ENCODE results near the gene PLXDC2.

Gene PLXDC2

DNA sequence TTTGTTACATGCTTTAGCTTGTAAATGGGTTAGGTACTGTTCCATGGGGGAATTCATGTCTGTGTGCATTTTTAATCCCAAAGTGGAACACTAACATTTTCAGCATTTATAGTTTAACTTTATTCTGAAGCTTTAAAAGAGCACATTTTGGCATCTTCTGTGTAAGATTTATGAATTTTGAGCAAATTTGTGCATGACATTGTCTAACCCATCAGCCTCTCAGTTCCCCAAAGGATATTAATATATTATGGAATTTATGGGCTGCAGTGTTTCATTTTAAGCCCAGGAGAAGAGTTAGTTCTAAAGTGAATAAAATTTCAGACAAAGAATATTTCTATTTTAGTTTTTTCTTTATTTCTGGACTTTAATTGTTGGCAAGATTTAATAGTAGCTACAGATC is 421.4 kb downstream of the PLXDC2 start:
- Histone ChIP-seq H3K9ac (ENCODE audit: low read depth, low read length) (no peak overlapping the region), H3K4me1 (ENCODE audit: insufficient read depth, low read length) (no peaks in the 10 kb centered on the region), H3K36me3 (ENCODE audit: insufficient read depth, low read length) (no peaks in the 10 kb centered on the region), H3K9me3 (ENCODE audit: control insufficient read depth, insufficient read depth, low read length) (no peaks in the 10 kb centered on the region)

DNA sequence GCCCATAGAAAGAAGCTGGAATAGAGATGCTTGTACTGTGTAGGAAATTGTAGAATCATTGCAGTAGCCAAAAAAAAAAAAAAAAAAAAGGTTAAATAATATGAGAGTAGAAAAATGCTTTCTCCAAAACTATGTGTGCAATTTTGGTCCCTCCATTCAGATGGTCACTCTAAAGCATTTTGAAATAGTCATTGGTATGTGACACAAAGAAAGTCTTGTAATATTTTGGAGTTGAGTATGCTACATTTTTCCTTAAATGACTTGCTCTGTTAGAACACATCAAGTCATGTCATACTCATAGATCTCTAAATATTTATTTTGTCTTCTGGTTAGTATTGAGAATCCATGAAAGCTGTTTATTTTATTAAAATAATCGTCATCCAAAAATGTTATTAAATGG is 424.4 kb downstream of the PLXDC2 start:
- H3K9me3 ChIP-seq (ENCODE audit: control insufficient read depth, insufficient read depth, low read length): no peaks in the 10 kb centered on the region
- H3K9ac ChIP-seq (ENCODE audit: low read depth, low read length): no peak overlapping the region
- H3K36me3 ChIP-seq (ENCODE audit: insufficient read depth, low read length): no peaks in the 10 kb centered on the region; the same call in 1 of the 2 replicates
- H3K4me1 ChIP-seq (ENCODE audit: insufficient read depth, low read length): no peaks in the 10 kb centered on the region

DNA sequence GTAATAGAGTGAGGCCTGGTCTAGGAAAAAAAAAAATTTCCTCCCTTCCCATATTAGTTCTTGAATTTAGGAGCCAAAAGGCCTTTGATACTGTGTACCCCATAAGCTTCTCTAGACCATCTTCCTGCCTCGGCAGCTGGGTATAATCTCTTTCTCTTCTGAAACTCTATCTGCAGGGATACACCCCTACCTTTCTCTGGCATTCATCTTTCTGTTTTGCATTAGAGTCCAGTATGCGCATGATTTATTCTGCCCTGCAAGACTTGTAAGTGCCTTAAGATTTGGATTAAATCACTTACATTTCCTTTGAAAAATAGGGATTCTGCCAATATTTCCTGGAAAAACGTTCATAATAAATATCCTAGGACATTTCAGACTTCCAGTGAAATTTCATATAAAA is 431.2 kb downstream of the PLXDC2 start:
- H3K4me1 ChIP-seq (ENCODE audit: insufficient read depth, low read length): peaks cover 14% of the 10 kb centered on the region
- H3K36me3 ChIP-seq (ENCODE audit: insufficient read depth, low read length): no peaks in the 10 kb centered on the region; the same call in 1 of the 2 replicates
- no peak overlapping the region for H3K9ac ChIP-seq (ENCODE audit: low read depth, low read length)
- no peaks in the 10 kb centered on the region for H3K9me3 ChIP-seq (ENCODE audit: control insufficient read depth, insufficient read depth, low read length)

DNA sequence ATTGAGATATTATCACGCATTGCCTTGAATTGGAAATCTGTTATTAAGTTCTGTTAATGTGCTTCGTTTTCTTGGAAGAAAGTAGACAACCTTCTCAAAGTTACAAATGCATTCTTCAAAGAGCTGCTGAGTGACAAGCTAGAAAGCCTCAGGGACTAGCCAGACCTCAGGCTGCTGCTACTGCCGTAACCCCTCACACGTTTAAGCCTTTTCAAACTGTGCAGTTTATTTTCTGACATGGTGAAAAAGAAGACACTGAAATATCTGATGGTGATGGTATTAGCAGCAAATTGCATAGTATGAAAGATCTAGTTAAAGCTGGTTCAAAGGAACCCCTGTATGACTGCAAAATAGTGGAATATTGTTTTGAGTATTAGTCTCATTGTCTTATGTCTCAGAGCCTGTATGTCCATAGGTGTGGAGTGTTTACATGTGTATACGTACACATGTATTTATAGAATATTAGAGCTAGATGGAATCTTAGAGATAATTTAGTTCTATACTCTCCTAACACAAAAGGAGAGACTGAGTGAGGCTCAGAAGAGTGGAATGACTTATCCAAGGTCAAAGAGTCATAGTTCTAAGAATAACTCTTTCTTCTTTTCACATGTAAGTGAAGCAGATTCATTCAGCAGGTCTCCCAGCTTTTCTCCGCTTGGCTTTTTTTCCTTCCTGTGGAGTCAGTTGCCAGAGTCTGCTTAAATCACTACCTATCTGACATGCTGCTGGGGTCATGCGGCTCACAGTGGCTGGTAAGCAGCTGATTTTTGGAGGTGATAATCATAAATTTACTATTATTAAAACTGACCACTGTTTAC is 431.9 kb downstream of the PLXDC2 start:
- Histone ChIP-seq H3K9ac (ENCODE audit: low read depth, low read length) (no peak overlapping the region), H3K4me1 (ENCODE audit: insufficient read depth, low read length) (peaks cover 14% of the 10 kb centered on the region), H3K9me3 (ENCODE audit: control insufficient read depth, insufficient read depth, low read length) (no peaks in the 10 kb centered on the region), H3K36me3 (ENCODE audit: insufficient read depth, low read length) (no peaks in the 10 kb centered on the region; the same call in 1 of the 2 replicates)

DNA sequence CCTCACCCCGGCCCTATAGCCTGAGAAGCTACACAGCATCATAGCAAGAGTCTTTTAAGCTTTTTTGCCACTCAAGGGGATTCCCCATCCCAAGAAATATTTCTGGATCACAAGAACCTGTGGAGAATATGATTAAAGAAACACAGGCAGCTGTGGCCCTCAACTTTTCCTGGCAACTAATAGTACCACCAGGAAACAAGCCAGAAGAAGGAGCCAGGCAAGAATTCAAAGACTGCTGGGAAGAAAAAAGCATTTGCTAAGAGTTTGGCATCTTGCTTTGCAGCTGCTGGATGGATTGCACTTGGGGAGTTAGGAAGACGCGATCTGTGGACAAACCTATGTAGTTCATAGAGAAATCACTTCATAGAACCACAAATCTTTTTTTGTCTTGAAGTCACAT is 437.8 kb downstream of the PLXDC2 start:
- no peaks in the 10 kb centered on the region for H3K9me3 ChIP-seq (ENCODE audit: control insufficient read depth, insufficient read depth, low read length)
- H3K36me3 ChIP-seq (ENCODE audit: insufficient read depth, low read length): no peaks in the 10 kb centered on the region
- peaks cover 11% of the 10 kb centered on the region; the same call in 1 of the 2 replicates for H3K4me1 ChIP-seq (ENCODE audit: insufficient read depth, low read length)
- H3K9ac ChIP-seq (ENCODE audit: low read depth, low read length): no peak overlapping the region

DNA sequence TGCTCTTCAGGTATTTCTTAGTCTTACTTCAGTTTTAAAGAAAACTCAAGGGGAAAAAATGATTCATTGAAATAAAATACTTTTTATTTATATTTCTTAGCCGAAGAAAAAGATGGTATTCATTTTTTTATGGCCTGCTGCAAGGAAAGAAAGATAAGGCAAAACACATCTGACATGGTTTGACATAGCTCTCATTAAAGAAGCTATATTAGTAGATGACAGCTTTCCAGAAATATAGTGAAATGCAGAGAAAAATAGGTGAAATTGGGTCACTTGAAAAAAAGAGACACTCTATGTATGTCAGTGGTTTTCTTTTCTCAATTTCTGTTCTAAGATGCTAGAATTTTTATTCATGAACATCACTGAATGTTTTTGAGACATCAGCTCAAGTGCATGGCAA is 438.3 kb downstream of the PLXDC2 start:
- H3K4me1 ChIP-seq (ENCODE audit: insufficient read depth, low read length): peaks cover 15% of the 10 kb centered on the region; the same call in 1 of the 2 replicates
- H3K36me3 ChIP-seq (ENCODE audit: insufficient read depth, low read length): no peaks in the 10 kb centered on the region
- no peak overlapping the region for H3K9ac ChIP-seq (ENCODE audit: low read depth, low read length)
- H3K9me3 ChIP-seq (ENCODE audit: control insufficient read depth, insufficient read depth, low read length): no peaks in the 10 kb centered on the region

DNA sequence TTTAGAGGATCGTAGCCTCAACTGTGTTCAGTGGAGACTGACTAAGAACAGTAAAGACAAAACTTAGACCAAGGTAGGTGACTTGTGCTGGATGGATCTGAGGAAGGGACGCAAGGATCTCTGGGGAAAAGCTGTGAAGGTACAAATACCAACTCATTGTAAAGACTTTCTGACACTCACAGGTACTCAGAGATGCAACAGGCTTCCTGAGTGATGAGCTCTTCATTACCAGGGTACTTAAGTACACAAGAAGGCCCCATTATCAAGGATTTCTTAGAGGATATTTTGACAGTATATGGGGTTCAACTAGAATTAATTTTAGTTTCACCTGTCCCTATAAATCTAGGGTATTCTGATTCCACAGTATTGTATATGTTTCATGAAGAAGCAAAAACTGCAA is 440.7 kb downstream of the PLXDC2 start:
- Histone ChIP-seq H3K4me1 (ENCODE audit: insufficient read depth, low read length) (peaks cover 16% of the 10 kb centered on the region; the same call in 1 of the 2 replicates), H3K9ac (ENCODE audit: low read depth, low read length) (no peak overlapping the region), H3K36me3 (ENCODE audit: insufficient read depth, low read length) (no peaks in the 10 kb centered on the region), H3K9me3 (ENCODE audit: control insufficient read depth, insufficient read depth, low read length) (no peaks in the 10 kb centered on the region)

DNA sequence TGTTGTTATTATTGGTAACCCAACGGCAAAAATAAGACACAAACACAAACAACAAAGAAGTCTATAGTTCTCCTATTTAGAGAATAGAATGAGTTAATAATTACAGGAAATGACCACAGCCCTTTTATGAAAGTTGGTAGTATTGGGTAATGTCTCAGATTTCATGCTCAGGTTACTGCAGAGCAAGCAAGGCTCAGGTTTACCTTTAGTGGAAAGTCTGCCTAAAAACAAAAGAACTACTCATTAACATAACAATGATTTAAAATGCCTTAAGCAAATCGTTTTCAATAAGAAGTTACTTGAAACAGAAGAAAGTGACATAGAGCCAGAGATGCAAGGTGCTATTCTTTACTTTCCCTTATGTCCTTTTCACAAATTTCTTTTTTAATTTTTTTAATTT is 441.2 kb downstream of the PLXDC2 start:
- peaks cover 16% of the 10 kb centered on the region; the same call in 1 of the 2 replicates for H3K4me1 ChIP-seq (ENCODE audit: insufficient read depth, low read length)
- H3K9ac ChIP-seq (ENCODE audit: low read depth, low read length): no peak overlapping the region
- H3K36me3 ChIP-seq (ENCODE audit: insufficient read depth, low read length): no peaks in the 10 kb centered on the region; the same call in 1 of the 2 replicates
- H3K9me3 ChIP-seq (ENCODE audit: control insufficient read depth, insufficient read depth, low read length): peaks cover 2% of the 10 kb centered on the region; the same call in 1 of the 2 replicates

DNA sequence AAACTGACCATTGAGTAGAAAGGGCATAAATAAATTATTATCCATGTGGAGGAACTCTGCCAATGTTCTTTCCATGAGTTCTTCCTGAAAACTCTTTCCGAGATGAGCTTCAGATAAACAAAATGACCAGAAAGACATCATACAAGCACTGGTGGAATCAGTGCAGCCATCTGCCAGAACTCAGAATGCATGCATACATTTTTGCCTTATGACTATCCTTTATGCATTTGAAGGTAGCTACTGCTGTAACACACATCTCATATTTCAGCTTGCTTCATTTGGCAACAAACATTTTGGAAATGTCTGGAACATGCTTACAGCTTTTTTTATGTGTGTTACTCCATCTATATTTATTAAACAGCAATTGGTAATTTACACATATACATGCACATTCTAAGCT is 448.9 kb downstream of the PLXDC2 start:
- Histone ChIP-seq H3K9ac (ENCODE audit: low read depth, low read length) (no peak overlapping the region), H3K4me1 (ENCODE audit: insufficient read depth, low read length) (no peaks in the 10 kb centered on the region), H3K36me3 (ENCODE audit: insufficient read depth, low read length) (no peaks in the 10 kb centered on the region; the same call in 1 of the 2 replicates), H3K9me3 (ENCODE audit: control insufficient read depth, insufficient read depth, low read length) (peaks cover 6% of the 10 kb centered on the region; the same call in 1 of the 2 replicates)

DNA sequence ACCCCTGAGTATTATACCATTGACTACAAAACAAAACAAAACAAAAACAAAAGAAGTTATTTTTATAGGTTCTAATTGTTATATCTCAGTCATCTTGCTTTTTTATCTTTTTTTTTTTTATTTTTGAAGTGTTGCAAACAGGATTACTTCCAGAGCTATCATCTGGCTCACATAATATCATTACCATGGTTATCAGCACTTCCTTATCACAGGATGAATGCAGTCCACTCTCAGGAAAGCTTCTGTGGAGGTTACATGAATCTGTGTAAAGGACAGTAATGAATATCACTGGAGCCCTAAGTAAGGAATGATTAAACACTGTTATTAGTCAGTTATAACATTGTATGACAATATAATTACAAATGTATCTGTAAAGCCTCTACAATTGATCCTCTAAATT is 451.5 kb downstream of the PLXDC2 start:
- Histone ChIP-seq H3K9ac (ENCODE audit: low read depth, low read length) (no peak overlapping the region), H3K36me3 (ENCODE audit: insufficient read depth, low read length) (no peaks in the 10 kb centered on the region), H3K9me3 (ENCODE audit: control insufficient read depth, insufficient read depth, low read length) (peaks cover 1% of the 10 kb centered on the region; the same call in 1 of the 2 replicates), H3K4me1 (ENCODE audit: insufficient read depth, low read length) (0 out of 2 replicates have a peak, but pooled peaks cover 3% of the 10 kb centered on the region)

DNA sequence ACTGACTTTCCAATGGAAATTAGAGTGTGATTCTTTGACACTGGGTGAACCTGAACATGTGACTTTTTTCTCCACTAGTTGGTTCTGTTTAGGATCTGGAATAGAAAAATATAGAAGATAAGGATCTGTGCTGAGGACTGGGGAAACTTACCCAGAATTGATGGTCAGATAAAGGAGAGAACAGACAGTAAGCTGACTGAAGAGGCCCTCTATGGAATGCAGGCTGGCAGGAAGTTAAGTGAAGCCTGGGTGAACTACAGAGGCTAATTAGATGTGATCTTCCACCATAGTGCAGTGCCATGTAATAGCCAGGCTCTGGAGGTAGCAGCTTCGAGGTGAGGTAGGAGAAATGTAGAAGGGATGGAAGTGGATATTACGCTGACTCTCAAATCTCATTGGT is 455.3 kb downstream of the PLXDC2 start:
- 0 out of 2 replicates have a peak, but pooled peaks cover 3% of the 10 kb centered on the region for H3K4me1 ChIP-seq (ENCODE audit: insufficient read depth, low read length)
- no peak overlapping the region for H3K9ac ChIP-seq (ENCODE audit: low read depth, low read length)
- no peaks in the 10 kb centered on the region for H3K36me3 ChIP-seq (ENCODE audit: insufficient read depth, low read length)

DNA sequence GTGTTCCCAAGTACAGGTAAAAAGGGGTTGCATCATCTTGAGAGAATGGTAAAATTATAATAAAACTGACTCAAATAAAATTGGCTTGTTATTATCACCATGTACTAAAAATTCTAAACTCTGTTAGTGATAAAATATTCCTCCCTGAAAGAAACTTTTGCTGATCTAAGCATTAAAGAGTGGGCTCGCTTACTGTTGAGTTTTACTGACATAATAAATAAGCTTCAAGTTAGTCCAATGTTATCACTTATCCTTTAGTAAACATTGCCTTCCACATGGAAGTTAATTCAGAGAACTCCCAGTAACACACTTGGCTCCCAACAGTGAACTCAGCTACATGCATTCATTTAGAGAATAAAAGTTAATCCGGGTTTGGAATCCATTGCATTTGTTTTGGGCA is 456.4 kb downstream of the PLXDC2 start:
- Histone ChIP-seq H3K9me3 (ENCODE audit: control insufficient read depth, insufficient read depth, low read length) (no peaks in the 10 kb centered on the region), H3K9ac (ENCODE audit: low read depth, low read length) (no peak overlapping the region), H3K36me3 (ENCODE audit: insufficient read depth, low read length) (no peaks in the 10 kb centered on the region), H3K4me1 (ENCODE audit: insufficient read depth, low read length) (0 out of 2 replicates have a peak, but pooled peaks cover 3% of the 10 kb centered on the region)

More for the DNA sequence above, 455.3 kb downstream of the PLXDC2 start:
- no peaks in the 10 kb centered on the region for H3K9me3 ChIP-seq (ENCODE audit: control insufficient read depth, insufficient read depth, low read length)

DNA sequence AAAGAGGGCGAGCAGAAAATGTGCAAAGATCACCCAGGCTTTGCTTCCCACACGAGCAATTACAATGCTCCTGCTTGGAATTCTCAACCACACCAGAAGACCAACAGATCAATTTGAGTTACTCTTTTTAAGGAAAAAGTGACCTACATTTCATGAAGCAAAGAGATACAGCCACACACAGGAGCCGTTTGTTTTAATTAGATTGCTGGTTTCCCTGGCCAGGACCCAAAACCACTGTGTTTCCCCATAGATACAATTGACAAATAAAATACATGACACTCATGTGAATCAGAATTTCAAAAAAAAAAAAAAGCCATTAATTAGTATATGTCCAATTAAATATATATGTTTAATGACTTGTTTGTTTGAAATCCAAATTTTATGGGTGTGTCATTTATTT is 458.3 kb downstream of the PLXDC2 start:
- 0 out of 2 replicates have a peak, but pooled peaks cover 3% of the 10 kb centered on the region for H3K4me1 ChIP-seq (ENCODE audit: insufficient read depth, low read length)
- H3K9me3 ChIP-seq (ENCODE audit: control insufficient read depth, insufficient read depth, low read length): no peaks in the 10 kb centered on the region
- no peaks in the 10 kb centered on the region for H3K36me3 ChIP-seq (ENCODE audit: insufficient read depth, low read length)
- no peak overlapping the region for H3K9ac ChIP-seq (ENCODE audit: low read depth, low read length)

DNA sequence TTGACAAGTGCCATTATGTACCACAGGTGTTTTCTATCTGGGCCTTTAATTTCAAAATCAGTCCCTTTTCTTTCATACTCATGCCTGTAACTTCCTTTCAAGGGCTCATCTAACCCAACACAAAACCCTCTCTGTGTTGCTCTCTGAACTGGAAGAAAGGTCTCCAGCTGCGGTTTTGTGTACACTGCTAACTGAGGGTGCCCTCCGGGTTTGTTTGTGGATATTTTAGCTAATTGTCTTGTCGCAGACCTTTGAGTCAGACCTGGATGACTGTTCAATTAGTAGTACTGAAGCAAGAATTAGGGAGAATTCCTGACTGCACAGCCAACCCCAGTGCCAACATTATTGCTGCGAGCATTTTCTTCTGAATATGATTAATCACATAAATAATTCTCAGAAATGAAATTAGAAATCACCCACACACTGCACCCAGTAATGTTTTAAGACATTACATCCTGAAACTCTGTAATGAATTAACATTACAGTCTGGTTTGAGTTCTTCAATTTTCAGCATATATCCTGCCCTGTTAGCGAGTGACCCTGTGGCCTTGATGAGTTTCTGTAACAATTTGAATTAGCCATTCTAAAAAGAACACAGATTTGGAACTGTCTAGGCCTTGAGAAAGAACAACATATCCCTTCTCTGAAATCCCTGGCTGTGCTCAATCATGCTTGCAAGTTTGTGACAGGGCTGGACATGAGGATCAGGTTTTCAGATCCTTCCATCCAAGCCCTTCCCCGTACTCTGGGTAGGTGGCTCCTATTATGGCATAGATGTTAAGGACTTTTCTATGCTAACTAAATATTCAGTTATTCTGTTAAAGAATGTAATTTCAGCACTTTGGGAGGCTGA is 460.1 kb downstream of the PLXDC2 start:
- no peaks in the 10 kb centered on the region for H3K9me3 ChIP-seq (ENCODE audit: control insufficient read depth, insufficient read depth, low read length)
- H3K4me1 ChIP-seq (ENCODE audit: insufficient read depth, low read length): 0 out of 2 replicates have a peak, but pooled peaks cover 2% of the 10 kb centered on the region

More for the DNA sequence above, 460.1 kb downstream of the PLXDC2 start:
- H3K9ac ChIP-seq (ENCODE audit: low read depth, low read length): no peak overlapping the region
- H3K36me3 ChIP-seq (ENCODE audit: insufficient read depth, low read length): peaks cover under 1% of the 10 kb centered on the region; the same call in 1 of the 2 replicates

Data from ES-I3 (cell line).